GM12892 (cell line): ENCODE measurements around the gene RAPGEF5.

Experiments
- DNase-seq: peaks from one replicate; pipeline ENCODE4 v3.0.0; 2011; ENCODE audit not compliant: insufficient read length
- FAIRE-seq: peaks from 2 replicates; lab custom pipeline; 2011; peaks lifted over from hg19 to GRCh38; lab: Jason Lieb, UNC
- POLR2A ChIP-seq: IDR thresholded peaks from 2 replicates; pipeline ENCODE4 v1.6.1; 2011; ENCODE audit warnings: low read depth, low read length, control low read depth
- POLR2AphosphoS5 ChIP-seq: IDR thresholded peaks from 2 replicates; pipeline ENCODE4 v1.6.1; 2011; ENCODE audit warnings: low read depth, low read length, control low read depth
- TAF1 ChIP-seq: IDR thresholded peaks from 2 replicates; pipeline ENCODE4 v1.6.1; 2011; ENCODE audit warnings: low read depth, mild to moderate bottlenecking, control low read depth, low read length, borderline replicate concordance

The RAPGEF5 gene

DNA sequence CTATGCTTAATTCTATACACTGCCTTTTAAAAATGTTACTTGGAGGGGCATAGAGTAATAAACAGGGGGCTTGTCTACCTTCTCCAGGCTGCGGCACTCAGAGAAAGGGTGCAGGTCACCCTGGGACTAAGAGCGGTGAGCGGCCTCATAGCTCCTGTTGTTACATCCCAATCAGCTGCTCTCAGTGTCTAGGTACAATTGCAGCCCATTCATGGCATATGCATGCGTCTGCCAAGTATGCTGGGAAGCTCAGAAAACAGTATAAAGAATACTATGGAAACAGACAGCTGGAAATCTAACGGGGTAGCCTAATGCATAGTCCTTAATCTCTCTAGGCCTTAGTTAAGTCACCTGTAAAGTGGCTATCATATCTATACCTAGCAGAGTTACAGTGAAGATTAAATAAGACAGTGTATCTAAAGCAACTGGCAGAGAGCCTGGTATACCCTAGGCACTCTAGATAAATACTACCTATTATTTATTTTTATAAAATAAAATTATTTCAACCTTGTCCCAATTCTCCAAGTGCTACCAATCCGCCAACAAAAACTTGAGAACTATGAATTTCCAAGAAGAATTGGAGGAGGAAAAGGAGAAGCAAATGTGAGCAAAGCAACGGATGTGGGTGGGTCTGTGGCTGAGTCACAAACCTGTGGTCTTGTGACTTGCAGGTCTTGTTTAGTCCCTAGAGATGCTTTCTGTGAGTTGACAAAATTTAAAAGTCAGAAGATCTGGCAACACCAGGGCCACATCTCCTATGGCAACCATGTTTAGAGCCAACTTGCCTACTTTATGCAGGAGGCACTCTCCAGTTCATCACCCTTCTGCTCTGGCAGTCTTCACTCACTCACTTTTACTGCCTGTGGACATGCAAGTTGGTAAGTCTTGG lies 183.0 kb downstream of the RAPGEF5 start:
- TF ChIP-seq TAF1 = no peak
- TF ChIP-seq POLR2A = no peak
- TF ChIP-seq POLR2AphosphoS5 = no peak
- FAIRE-seq = peak; percentile 93
- DNase-seq = no peak

- no peak for TF ChIP-seq TAF1
- FAIRE-seq (peak; percentile 44), DNase-seq (no peak)
Observed at GRCh38 chr7:22168129-22168634, 188.8 kb downstream of the RAPGEF5 start.

DNA sequence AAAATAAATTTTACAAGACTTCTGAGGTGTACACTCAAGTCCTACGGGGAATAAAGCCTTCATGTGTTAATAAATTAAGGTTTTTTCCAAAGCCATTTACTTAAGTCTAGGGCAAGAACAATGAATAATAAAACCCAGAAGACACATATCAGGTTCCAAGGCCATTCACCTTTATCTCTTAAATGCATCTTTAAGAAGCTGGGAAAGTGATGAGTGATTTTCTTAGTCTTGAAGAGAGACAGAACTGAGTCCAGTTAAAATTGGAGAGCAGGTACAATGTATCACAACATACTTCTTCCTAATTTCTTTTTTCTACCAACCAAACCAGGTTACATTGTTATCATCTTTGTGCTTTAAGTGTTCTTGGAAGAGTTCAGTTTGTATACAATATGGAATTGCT lies 189.5 kb downstream of the RAPGEF5 start:
- DNase-seq (no peak), FAIRE-seq (no peak)
- no peak for TF ChIP-seq POLR2AphosphoS5
- TF ChIP-seq TAF1 = no peak
- no peak for TF ChIP-seq POLR2A

GRCh38 chr7:22166928-22167327 lies 190.0 kb downstream of the RAPGEF5 start:
- no peak for DNase-seq
- FAIRE-seq = no peak

DNA sequence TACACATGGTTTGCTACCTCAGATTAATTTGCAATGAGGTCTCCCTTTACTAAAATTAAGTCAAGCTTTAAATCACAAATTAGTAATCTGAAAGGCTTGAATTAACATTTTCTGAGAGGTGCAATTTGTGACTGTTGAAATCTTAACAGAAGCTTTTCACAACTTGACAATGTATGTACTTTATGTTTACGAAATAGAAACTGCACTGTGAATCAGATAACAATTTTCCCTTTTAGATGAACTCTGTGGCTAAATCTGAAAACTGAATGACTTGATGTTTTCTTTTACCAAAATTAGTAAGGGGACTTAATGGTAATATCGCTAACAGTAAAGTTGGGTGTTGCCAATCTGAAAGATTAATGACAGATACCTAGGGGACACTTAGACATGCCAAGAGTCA lies 197.6 kb downstream of the RAPGEF5 start:
- DNase-seq = no peak
- peak; percentile 21 for FAIRE-seq
- TF ChIP-seq TAF1 (no peak), POLR2AphosphoS5 (no peak), POLR2A (no peak)

More at GRCh38 chr7:22166928-22167327, 190.0 kb downstream of the RAPGEF5 start:
- no peak for TF ChIP-seq POLR2A
- TF ChIP-seq TAF1 = no peak
- TF ChIP-seq POLR2AphosphoS5 = no peak

DNA sequence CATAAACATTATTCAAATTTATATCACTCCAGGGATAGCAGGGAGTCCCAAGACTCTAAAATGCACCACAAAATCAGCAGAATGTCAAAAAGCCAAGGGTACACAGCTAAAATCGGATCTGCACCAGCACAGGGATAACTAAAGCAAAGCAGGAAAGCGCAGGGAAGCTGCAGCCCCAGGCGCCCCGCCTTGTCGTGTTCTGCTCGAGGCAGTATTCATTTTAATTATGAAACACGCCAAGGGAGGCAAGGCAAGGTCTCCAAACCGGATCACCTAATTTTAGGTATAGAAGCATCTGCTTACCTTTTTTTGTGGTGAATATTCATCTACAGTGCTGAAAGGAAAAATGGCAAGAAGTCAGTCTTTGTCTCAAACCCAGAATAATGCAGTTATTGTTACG lies 199.4 kb downstream of the RAPGEF5 start:
- DNase-seq (no peak), FAIRE-seq (peak; percentile 36)
- TF ChIP-seq TAF1 (no peak), POLR2A (no peak), POLR2AphosphoS5 (no peak)

DNA sequence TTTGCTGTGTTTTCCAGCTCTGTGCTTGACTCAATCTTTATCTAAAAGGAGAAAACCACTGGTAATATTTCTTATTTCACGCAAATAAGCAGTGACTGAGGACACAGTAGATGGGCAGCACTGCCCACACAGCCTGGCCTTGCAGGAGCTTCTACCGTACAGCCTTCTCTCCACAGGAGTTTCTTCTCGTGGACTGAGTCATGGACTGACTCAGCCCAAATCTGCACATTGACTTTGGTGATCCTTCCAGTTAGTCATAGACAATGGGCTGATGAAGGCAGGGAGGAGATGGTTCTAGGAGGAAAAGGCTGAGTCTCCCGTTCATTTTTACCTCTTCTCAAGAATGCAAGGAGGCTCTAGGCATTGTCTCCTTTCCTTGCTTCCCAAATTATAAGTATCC lies 200.7 kb downstream of the RAPGEF5 start:
- DNase-seq (no peak), FAIRE-seq (no peak)
- TF ChIP-seq TAF1 (no peak), POLR2A (no peak), POLR2AphosphoS5 (no peak)

DNA sequence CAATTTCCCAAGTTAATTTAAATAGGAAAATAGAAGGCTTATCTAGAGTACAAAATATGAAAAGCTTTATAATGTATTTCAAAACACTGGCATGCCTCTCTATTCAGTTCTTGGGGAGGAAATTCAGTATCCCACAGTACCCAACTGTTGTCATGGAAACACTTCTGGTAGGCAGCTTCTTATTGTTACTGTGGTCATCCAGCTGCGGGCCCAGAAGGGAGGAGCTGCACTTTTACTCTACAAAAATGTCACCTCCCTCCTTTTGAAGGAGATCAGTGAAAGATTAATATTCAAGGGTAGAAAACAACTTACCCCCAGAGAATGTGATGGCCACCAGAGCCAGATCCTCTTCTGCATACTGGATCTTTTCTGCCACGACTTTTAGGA lies 202.8 kb downstream of the RAPGEF5 start:
- TF ChIP-seq POLR2AphosphoS5 (no peak), TAF1 (no peak), POLR2A (no peak)
- no peak for FAIRE-seq
- DNase-seq = no peak

DNA sequence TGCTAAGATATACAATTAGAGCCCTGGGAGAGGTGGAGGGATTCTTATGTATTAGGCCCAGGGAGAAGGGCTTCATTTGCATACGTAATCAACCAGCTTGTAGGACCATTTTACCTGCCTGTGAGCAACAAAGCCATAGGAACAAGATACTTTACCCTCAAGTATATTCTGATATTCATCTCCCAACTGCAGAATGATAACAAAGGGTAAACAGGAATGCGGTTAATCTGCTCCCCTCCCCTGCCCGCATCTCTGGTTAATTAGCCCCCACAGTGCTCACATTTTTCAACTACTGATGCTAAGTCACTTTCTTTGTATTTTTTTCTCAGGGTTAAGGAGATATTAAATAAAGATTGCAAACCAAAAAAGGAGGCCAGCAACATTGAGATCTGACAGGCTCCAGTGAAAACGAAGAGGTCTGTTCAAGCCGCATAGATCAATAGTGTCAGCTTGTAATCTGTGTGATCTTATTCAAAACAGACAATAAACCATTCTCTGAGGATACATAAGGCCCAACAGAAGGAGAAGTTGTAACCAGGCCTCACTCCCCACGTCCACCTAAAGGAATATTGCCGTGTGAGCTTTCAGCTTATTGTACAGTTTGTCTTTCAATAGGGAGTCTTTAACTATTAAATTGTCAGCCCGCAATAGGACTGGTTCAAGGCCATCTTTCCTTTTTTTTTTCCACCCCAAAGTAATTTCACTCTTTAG lies 203.4 kb downstream of the RAPGEF5 start:
- FAIRE-seq (no peak), DNase-seq (no peak)
- TF ChIP-seq TAF1 (no peak), POLR2AphosphoS5 (no peak), POLR2A (no peak)

- DNase-seq = no peak
- TF ChIP-seq POLR2AphosphoS5 = no peak
- no peak for TF ChIP-seq TAF1
- TF ChIP-seq POLR2A = no peak
- no peak for FAIRE-seq
Observed at GRCh38 chr7:22152690-22153089, 204.3 kb downstream of the RAPGEF5 start.

GRCh38 chr7:22151901-22152300 lies 205.1 kb downstream of the RAPGEF5 start:
- FAIRE-seq (no peak), DNase-seq (no peak)
- TF ChIP-seq POLR2A (no peak), POLR2AphosphoS5 (no peak), TAF1 (no peak)
